Measurements from ENCODE around the gene ELMO1.

Gene ELMO1

GRCh38 chr7:37267251-37267650, 181.4 kb downstream of the ELMO1 start:
- no peak for DNase-seq (ENCODE audit: low read depth)

GRCh38 chr7:37265876-37266275, 182.8 kb downstream of the ELMO1 start:
- no peak for DNase-seq (ENCODE audit: low read depth)

- no peak for DNase-seq (ENCODE audit: low read depth)
Measured at GRCh38 chr7:37265006-37265405, 183.7 kb downstream of the ELMO1 start.

- DNase-seq (ENCODE audit: low read depth): no peak
Measured at GRCh38 chr7:37262181-37262580, 186.5 kb downstream of the ELMO1 start.

- no peak for DNase-seq (ENCODE audit: low read depth)
Measured at GRCh38 chr7:37259319-37259821, 189.3 kb downstream of the ELMO1 start.

- no peak for DNase-seq (ENCODE audit: low read depth)
Measured at GRCh38 chr7:37256631-37257030, 192.0 kb downstream of the ELMO1 start.

- no peak for DNase-seq (ENCODE audit: low read depth)
Measured at GRCh38 chr7:37255327-37255944, 193.2 kb downstream of the ELMO1 start.

- no peak for DNase-seq (ENCODE audit: low read depth)
Measured at GRCh38 chr7:37251222-37251621, 197.4 kb downstream of the ELMO1 start.

- DNase-seq (ENCODE audit: low read depth): no peak
Measured at GRCh38 chr7:37249240-37249639, 199.4 kb downstream of the ELMO1 start.

- DNase-seq (ENCODE audit: low read depth): no peak
Measured at GRCh38 chr7:37248396-37248861, 200.2 kb downstream of the ELMO1 start.

- DNase-seq (ENCODE audit: low read depth): no peak
Measured at GRCh38 chr7:37247861-37248260, 200.8 kb downstream of the ELMO1 start.

- DNase-seq (ENCODE audit: low read depth): no peak
Measured at GRCh38 chr7:37245590-37245989, 203.1 kb downstream of the ELMO1 start.

GRCh38 chr7:37236906-37237305, 211.8 kb downstream of the ELMO1 start:
- no peak for DNase-seq (ENCODE audit: low read depth)

- no peak for DNase-seq (ENCODE audit: low read depth)
Measured at GRCh38 chr7:37235813-37236212, 212.9 kb downstream of the ELMO1 start.

- DNase-seq (ENCODE audit: low read depth): no peak
Measured at GRCh38 chr7:37234928-37235327, 213.7 kb downstream of the ELMO1 start.

- no peak for DNase-seq (ENCODE audit: low read depth)
Measured at GRCh38 chr7:37234334-37234733, 214.3 kb downstream of the ELMO1 start.

- DNase-seq (ENCODE audit: low read depth): no peak
Measured at GRCh38 chr7:37231613-37232012, 217.1 kb downstream of the ELMO1 start.

GRCh38 chr7:37230221-37230620, 218.4 kb downstream of the ELMO1 start:
- no peak for DNase-seq (ENCODE audit: low read depth)

- DNase-seq (ENCODE audit: low read depth): no peak
Measured at GRCh38 chr7:37229381-37229780, 219.3 kb downstream of the ELMO1 start.

- DNase-seq (ENCODE audit: low read depth): no peak
Measured at GRCh38 chr7:37225285-37225969, 223.2 kb downstream of the ELMO1 start.

- DNase-seq (ENCODE audit: low read depth): no peak
Measured at GRCh38 chr7:37224746-37225145, 223.9 kb downstream of the ELMO1 start.

- DNase-seq (ENCODE audit: low read depth): no peak
Measured at GRCh38 chr7:37220664-37221063, 228.0 kb downstream of the ELMO1 start.

GRCh38 chr7:37218956-37219355, 229.7 kb downstream of the ELMO1 start:
- DNase-seq (ENCODE audit: low read depth): no peak

GRCh38 chr7:37216923-37217322, 231.7 kb downstream of the ELMO1 start:
- no peak for DNase-seq (ENCODE audit: low read depth)

All from stimulated activated CD8-positive, alpha-beta memory T cell treated with anti-CD3 and anti-CD28 coated beads, Interleukin-12 subunit alpha, Interleukin-12 subunit beta, amount 100 ng/mL, for 1 hour (primary cell).